CD8-positive, alpha-beta memory T cell (primary cell): ENCODE results near the gene POLR2B. TPM values are rescaled to one million over a fixed set of nuclear protein-coding genes. Genes with fewer than 3 reads are reported as not detected.
"Not testable (repeated sequence)": the region's sequence is repeated elsewhere in the genome, so short reads cannot be mapped to it uniquely, and the experiment has no call there.

Experiments used
- CTCF ChIA-PET: fragments of 350-600 bp; sonication (Branson Sonifier 250); formaldehyde crosslinking; loops from one replicate; lab custom pipeline; 2021; ENCODE audit warnings: antibody characterized with exemption; lab: Charles Lee
- POLR2A ChIA-PET: fragments of 350-600 bp; sonication (Branson Sonifier 250); formaldehyde crosslinking; loops from one replicate; lab custom pipeline; 2021; ENCODE audit warnings: antibody characterized with exemption; lab: Charles Lee
- DNase-seq, 5 donors: peaks; one replicate each; pipeline versions ENCODE4 v3.0.0 to v3.0.0-alpha.2; 2020 to 2022; ENCODE audit warnings: mixed read lengths in 1 of 5
- H3K27ac ChIP-seq: one replicate; pipeline ENCODE4 v1.7.0; 2013; ENCODE audit warnings: low read depth, mild to moderate bottlenecking, low read length, moderate library complexity
- H3K27me3 ChIP-seq: 2 replicates; pipeline ENCODE4 v1.7.0; 2013; ENCODE audit warnings: low read length, mild to moderate bottlenecking; ENCODE audit not compliant: insufficient read depth, poor library complexity, severe bottlenecking
- H3K36me3 ChIP-seq: 2 replicates; pipeline ENCODE4 v1.7.0; 2013; ENCODE audit warnings: mild to moderate bottlenecking, low read length, moderate library complexity; ENCODE audit not compliant: insufficient read depth
- H3K4me1 ChIP-seq: 2 replicates; pipeline ENCODE4 v1.7.0; 2013; ENCODE audit warnings: mild to moderate bottlenecking, low read length, moderate library complexity; ENCODE audit not compliant: insufficient read depth
- H3K4me3 ChIP-seq: 2 replicates; pipeline ENCODE4 v1.7.0; 2013; ENCODE audit warnings: mild to moderate bottlenecking, low read length
- H3K9me3 ChIP-seq: 2 replicates; pipeline ENCODE4 v1.7.0; 2013; ENCODE audit warnings: mild to moderate bottlenecking, low read length
- H3K27ac Mint-ChIP-seq, 8 donors: one replicate each; pipeline ENCODE4 v1.8.0; 2020 to 2021; ENCODE audit warnings: mixed read lengths in 8 of 8, mild to moderate bottlenecking in 6 of 8, inconsistent platforms in 3 of 8, moderate library complexity in 3 of 8
- H3K27me3 Mint-ChIP-seq, 2 donors: one replicate each; pipeline ENCODE4 v1.8.0; 2020 to 2021; ENCODE audit warnings: mixed read lengths in 2 of 2, mild to moderate bottlenecking in 1 of 2, moderate library complexity in 1 of 2
- H3K36me3 Mint-ChIP-seq, 3 donors: one replicate each; pipeline ENCODE4 v1.8.0; 2020 to 2021; ENCODE audit warnings: mixed read lengths in 3 of 3, inconsistent platforms in 1 of 3, mild to moderate bottlenecking in 1 of 3
- H3K4me1 Mint-ChIP-seq, 3 donors: one replicate each; pipeline ENCODE4 v1.8.0; 2020 to 2021; ENCODE audit warnings: mixed read lengths in 3 of 3, inconsistent platforms in 1 of 3, mild to moderate bottlenecking in 1 of 3
- H3K4me3 Mint-ChIP-seq, 7 donors: one replicate each; pipeline ENCODE4 v1.8.0; 2020 to 2021; ENCODE audit warnings: mixed read lengths in 7 of 7, mild to moderate bottlenecking in 6 of 7, moderate library complexity in 4 of 7, inconsistent platforms in 2 of 7
- H3K9me3 Mint-ChIP-seq, 5 donors: one replicate each; pipeline ENCODE4 v1.8.0; 2020 to 2022; ENCODE audit warnings: mixed read lengths in 5 of 5, mild to moderate bottlenecking in 3 of 5, moderate library complexity in 2 of 5, inconsistent platforms in 1 of 5
- polyA plus RNA-seq: library from polyadenylated mRNA; unstranded; fragments of 300-500 nt; fragmentation: Illumina TruSeq; gene quantifications from one replicate; pipeline ENCODE4 v1.2.3, GENCODE V29; 2021
- total RNA-seq, 2 experiments: library from RNA; stranded (reverse); gene quantifications; one replicate each; pipeline ENCODE4 v1.2.3, GENCODE V29; 2021

Gene POLR2B
- total and polyA plus RNA-seq, 3 experiments from 2014 or later: 61.0 to 129 (median 122) TPM

DNA sequence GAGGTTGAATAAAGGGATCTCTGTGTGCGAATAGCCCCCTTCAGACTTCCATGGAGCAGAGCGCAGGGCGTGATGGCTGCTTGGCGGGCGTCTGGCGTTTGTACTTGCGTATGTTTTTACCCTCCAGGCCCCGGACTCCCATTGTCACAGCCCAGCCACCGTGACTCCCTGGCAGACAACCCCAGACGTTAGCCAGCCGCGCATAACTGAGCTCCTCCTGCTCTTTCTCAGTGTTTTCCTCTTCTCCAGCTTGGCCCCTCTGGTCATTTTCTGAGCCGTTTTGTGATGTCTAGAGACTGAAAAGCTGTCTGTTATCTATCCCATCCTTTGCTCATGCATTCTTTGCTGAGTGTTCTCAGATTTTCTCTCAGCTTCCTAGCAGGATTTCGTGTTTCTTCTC, 77.2 kb downstream of the POLR2B start:
- CTCF ChIA-PET: no interaction called here
- H3K4me3 Mint-ChIP-seq: no peak overlapping the region

DNA sequence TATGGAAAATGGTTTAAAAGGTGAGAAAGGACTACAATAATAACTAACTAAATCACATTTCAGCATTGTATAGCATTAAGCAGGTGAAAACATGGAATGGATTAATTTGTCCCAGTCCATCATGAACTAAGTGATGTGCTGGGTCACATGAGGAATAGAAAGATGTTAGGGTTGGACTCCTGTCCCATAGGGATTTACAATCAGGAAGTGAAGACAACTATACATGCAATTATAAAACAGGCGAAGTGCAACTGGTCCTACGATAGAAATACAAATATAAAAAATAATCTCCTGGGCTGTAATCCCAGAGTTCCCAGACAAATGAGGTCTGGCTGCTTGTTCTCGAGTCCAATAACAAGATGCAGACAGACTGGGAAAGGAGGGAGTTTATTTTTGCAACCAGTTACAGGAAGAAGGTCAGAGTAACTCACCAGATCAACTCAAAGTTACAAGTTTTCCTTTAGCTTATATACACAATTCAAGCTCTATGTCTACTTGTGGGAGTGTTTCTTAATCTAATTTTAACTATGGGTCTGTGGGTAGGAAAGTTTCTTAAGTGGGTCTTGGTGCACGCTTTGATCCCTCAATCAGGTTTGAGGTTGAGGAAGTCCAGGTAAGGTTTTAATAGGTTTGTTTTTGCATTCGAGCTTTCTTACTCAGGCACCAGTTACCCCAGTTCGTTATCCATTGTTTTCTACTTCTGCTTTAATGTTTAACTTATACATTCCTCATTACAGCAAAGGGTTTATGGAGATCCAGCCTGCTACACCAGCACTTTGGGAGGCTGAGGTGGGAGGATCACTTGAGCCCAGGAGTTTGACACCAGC, 81.4 kb downstream of the POLR2B start:
- Histone ChIP-seq H3K36me3 (no peaks in the 10 kb centered on the region), H3K4me1 (no peaks in the 10 kb centered on the region), H3K9me3 (no peaks in the 10 kb centered on the region), H3K27ac (no peak overlapping the region), H3K27me3 (no peaks in the 10 kb centered on the region), H3K4me3 (no peak overlapping the region)
- H3K36me3 Mint-ChIP-seq: no peaks in the 10 kb centered on the region
- peaks cover 0 to 2% (median 0%) of the 10 kb centered on the region in 5 donors for H3K9me3 Mint-ChIP-seq
- ChIA-PET POLR2A (no interaction called here), CTCF (interaction anchor here (1.0 kb wide), 1 partner anchor 8 kb away, joined by 3 read pairs; no protein-coding TSS in a partner anchor)
- no peak overlapping the region for H3K4me3 Mint-ChIP-seq
- peaks cover 19 to 49% of the 10 kb centered on the region in 2 donors for H3K27me3 Mint-ChIP-seq
- no peaks in the 10 kb centered on the region for H3K4me1 Mint-ChIP-seq
- no peak overlapping the region for H3K27ac Mint-ChIP-seq
- DNase-seq: no peak

More for the DNA sequence above, 77.2 kb downstream of the POLR2B start:
- no peak overlapping the region for H3K4me3 ChIP-seq
- Mint-ChIP-seq H3K9me3 (peaks cover 0 to 2% (median 0%) of the 10 kb centered on the region in 5 donors), H3K36me3 (no peaks in the 10 kb centered on the region), H3K4me1 (no peaks in the 10 kb centered on the region), H3K27ac (no peak overlapping the region), H3K27me3 (peaks cover 24 to 52% of the 10 kb centered on the region in 2 donors)
- no peak for DNase-seq
- no peaks in the 10 kb centered on the region for H3K4me1 ChIP-seq
- H3K27me3 ChIP-seq: no peaks in the 10 kb centered on the region
- no peaks in the 10 kb centered on the region for H3K36me3 ChIP-seq
- POLR2A ChIA-PET: no interaction called here
- no peak overlapping the region for H3K27ac ChIP-seq
- H3K9me3 ChIP-seq: no peaks in the 10 kb centered on the region

DNA sequence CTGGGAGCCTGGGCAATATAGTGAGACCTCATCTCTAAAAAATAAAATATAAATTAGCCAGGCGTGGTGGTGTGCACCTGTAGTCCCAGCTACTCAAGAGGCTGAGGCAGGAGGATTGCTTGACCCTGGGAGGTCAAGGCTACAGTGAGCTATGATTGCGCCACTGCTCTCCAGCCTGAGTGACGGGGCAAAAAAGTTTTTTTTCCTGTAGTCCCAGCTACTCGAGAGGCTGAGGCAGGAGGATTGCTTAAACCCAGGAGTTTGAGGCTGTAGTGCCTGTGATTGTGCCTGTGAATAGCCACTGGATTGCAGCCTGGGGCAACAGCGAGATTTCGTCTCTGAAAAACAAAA, 82.0 kb downstream of the POLR2B start:
- H3K9me3 ChIP-seq, H3K4me1 Mint-ChIP-seq, H3K4me3 Mint-ChIP-seq, H3K4me1 ChIP-seq, H3K27me3 ChIP-seq, POLR2A ChIA-PET, H3K27ac Mint-ChIP-seq, DNase-seq, H3K36me3 ChIP-seq, H3K36me3 Mint-ChIP-seq, H3K4me3 ChIP-seq, H3K9me3 Mint-ChIP-seq, H3K27ac ChIP-seq: not testable (repeated sequence)
- CTCF ChIA-PET: interaction anchor here (1.0 kb wide), 1 partner anchor 9 kb away, joined by 3 read pairs; no protein-coding TSS in a partner anchor
- peaks cover 18 to 48% of the 10 kb centered on the region in 2 donors for H3K27me3 Mint-ChIP-seq

DNA sequence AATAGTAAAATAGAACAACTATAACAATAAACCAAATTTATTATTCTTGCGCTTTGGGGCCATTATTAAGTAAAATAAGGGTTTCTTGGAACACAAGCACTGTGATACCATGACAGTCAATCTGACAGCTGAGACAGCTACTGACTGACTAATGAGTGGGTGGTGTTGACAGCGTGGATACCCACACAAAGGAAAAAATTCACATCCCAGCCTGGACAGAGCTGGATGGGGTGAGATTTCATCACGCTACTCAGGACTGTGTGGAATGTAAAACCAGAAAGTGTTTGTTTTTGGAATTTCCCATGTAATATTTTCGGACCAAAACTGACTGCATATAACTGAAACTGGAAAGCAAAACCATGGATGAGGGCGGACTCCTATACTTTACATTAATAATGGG, 82.7 kb downstream of the POLR2B start:
- Histone ChIP-seq H3K27ac (no peak overlapping the region), H3K36me3 (no peaks in the 10 kb centered on the region), H3K4me3 (no peak overlapping the region), H3K27me3 (no peaks in the 10 kb centered on the region), H3K9me3 (no peaks in the 10 kb centered on the region), H3K4me1 (no peaks in the 10 kb centered on the region)
- CTCF ChIA-PET: interaction anchor here (1.0 kb wide), 1 partner anchor 10 kb away, joined by 3 read pairs; no protein-coding TSS in a partner anchor
- POLR2A ChIA-PET: no interaction called here
- Mint-ChIP-seq H3K36me3 (no peaks in the 10 kb centered on the region), H3K27me3 (peaks cover 13 to 42% of the 10 kb centered on the region in 2 donors), H3K4me1 (no peaks in the 10 kb centered on the region), H3K9me3 (peaks cover 0 to 2% (median 0%) of the 10 kb centered on the region in 5 donors), H3K4me3 (no peak overlapping the region), H3K27ac (no peak overlapping the region)
- no peak for DNase-seq

DNA sequence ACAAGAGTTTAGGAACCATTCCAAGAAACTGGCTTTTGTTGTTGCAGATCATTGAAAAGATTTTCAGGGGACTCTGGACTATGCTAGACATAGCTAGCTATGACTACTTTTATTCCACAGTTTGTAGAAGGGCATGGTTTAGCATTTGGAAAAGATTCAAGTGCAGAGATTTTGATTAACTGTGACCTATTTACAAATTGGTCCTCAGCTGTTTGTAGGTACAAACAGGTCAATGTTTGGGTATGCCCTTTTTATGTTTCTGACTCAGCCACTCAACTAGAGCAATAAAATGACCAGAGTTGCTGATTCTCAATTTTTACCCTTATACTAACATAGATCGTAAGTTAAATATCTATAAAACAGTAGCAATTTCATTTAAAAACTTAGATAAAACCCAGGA, 84.8 kb downstream of the POLR2B start:
- POLR2A ChIA-PET: no interaction called here

DNA sequence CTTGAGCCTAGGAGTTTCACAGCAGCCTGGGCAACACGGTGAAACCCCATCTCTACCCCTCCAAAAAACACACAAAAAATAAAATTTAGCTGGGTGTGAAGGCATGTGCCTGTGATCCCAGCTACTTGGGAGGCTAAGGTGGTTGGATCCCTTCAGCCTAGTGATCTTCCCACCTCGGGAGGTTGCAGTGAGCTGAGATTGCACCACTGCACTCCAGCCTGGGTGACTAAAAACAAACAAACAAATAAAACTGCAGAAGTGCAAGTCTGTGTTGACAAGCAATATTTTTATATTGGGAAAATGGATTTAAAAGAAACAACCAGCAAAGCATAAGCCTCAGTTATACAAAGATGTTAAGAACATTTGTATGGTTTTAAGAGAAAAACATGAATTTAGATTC, 85.4 kb downstream of the POLR2B start:
- no peak overlapping the region for H3K27ac Mint-ChIP-seq
- ChIA-PET CTCF (no interaction called here), POLR2A (no interaction called here)
- H3K9me3 Mint-ChIP-seq: no peaks in the 10 kb centered on the region
- no peak for DNase-seq
- peaks cover 11 to 22% of the 10 kb centered on the region in 2 donors for H3K27me3 Mint-ChIP-seq
- Histone ChIP-seq H3K9me3 (no peaks in the 10 kb centered on the region), H3K27ac (no peak overlapping the region), H3K4me1 (no peaks in the 10 kb centered on the region), H3K27me3 (no peaks in the 10 kb centered on the region), H3K36me3 (no peaks in the 10 kb centered on the region), H3K4me3 (no peak overlapping the region)
- no peak overlapping the region for H3K4me3 Mint-ChIP-seq
- no peaks in the 10 kb centered on the region for H3K4me1 Mint-ChIP-seq
- no peaks in the 10 kb centered on the region for H3K36me3 Mint-ChIP-seq

More for the DNA sequence above, 84.8 kb downstream of the POLR2B start:
- H3K36me3 Mint-ChIP-seq: no peaks in the 10 kb centered on the region
- Histone ChIP-seq H3K36me3 (no peaks in the 10 kb centered on the region), H3K27me3 (no peaks in the 10 kb centered on the region), H3K9me3 (no peaks in the 10 kb centered on the region), H3K4me3 (no peak overlapping the region), H3K27ac (no peak overlapping the region), H3K4me1 (no peaks in the 10 kb centered on the region)
- DNase-seq: no peak
- H3K27ac Mint-ChIP-seq: no peak overlapping the region
- CTCF ChIA-PET: no interaction called here
- H3K4me3 Mint-ChIP-seq: no peak overlapping the region
- H3K4me1 Mint-ChIP-seq: no peaks in the 10 kb centered on the region
- H3K27me3 Mint-ChIP-seq: peaks cover 15 to 28% of the 10 kb centered on the region in 2 donors
- H3K9me3 Mint-ChIP-seq: peaks cover 0 to under 1% (median 0%) of the 10 kb centered on the region in 5 donors

DNA sequence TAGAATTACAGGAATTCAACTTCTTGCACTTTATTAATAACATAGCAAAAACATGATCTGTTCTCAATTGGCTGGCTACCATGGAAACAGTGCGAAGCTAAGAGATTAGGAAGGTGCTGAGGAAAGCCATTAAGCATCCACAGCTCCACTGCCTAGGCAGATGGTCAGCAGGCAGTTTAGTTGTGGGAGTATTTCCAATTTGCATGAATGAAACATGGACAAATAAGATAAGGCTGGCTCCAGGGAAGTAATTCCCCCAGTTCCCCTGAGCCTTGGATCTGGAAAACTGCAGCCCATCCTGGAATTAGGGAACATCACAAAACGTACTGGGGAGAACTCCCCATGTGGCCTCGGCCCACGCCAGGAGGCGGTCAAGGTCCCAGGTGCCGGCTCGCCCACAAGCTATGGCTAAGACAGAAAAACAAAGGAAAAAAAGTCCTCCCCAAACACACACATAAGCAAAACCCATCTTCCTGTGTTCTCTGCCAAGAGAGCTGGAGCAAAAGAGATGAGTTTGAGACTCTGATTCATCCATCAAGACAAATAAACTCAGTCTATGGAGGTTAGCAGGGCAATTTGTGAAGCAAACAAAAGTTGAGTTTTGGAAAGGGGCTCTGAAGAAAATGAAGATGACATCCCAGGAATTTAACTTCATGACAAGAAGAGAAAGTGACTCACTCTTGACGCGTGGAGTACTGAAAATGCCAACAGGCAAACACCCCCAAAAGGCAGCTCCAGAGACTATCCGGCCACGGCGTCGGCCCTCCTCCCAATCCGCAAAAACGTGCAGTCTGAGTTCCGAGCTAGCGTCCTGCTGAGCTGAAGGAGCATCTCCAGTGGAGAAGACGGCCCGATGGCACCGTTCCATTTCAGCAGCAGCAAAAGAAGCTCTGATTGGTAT, 86.4 kb downstream of the POLR2B start:
- H3K36me3 Mint-ChIP-seq: no peaks in the 10 kb centered on the region
- ChIA-PET CTCF (no interaction called here), POLR2A (no interaction called here)
- no peaks in the 10 kb centered on the region for H3K4me1 Mint-ChIP-seq
- Histone ChIP-seq H3K27me3 (no peaks in the 10 kb centered on the region), H3K36me3 (no peaks in the 10 kb centered on the region), H3K9me3 (no peaks in the 10 kb centered on the region), H3K27ac (no peak overlapping the region), H3K4me1 (no peaks in the 10 kb centered on the region), H3K4me3 (no peak overlapping the region)
- no peaks in the 10 kb centered on the region for H3K9me3 Mint-ChIP-seq
- DNase-seq: no peak
- no peak overlapping the region for H3K27ac Mint-ChIP-seq
- H3K27me3 Mint-ChIP-seq: peaks cover 11 to 17% of the 10 kb centered on the region in 2 donors
- no peak overlapping the region for H3K4me3 Mint-ChIP-seq
